Ammon's horn (tissue), 1 donor: ENCODE results near the gene RBM12.
"Not testable (repeated sequence)": the region's sequence is repeated elsewhere in the genome, so short reads cannot be mapped to it uniquely, and the experiment has no call there.

ENCODE experiments used
- DNase-seq: peaks from one replicate; pipeline ENCODE4 v3.0.0-alpha.2; 2016; ENCODE audit warnings: low spot score

The RBM12 gene

DNA sequence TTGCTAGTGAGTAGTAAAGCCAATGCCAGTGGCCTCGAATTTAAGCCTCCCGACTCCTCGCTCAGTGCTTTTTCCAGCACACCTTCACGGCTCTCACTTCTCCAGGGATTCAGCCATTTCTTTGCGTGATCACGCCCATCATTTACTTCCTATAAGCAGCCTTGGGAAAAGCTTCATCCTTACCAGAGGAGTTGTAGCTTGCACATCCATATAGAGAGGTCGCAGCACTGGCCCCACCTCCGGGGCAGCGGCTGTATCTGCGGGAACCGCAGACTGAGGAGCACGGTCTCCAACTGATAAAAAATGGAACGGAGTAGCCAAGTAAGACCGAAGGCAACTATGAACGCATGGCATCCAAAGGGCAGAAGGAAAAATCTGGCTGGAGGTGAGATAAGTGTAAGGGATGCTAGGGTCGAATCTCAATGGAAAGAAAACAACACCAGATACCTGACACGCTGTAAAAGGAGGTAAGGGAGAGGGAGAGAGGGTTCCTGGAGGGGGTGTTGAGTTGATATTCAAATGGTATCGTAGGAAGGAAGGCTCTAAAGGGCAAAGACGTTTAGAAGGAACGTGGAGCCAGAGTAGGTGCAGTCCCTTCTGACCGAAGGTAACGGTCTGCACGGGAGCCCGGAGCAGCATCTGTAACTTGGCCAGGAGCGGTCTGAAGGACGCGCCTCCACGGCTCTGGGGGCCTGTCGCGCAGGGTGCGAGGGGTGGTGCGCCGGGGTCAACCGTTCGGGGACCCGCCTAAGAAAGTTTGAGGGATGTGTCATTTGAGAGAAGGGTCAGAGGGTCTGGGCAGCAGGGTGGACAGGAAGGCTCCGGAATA lies 33.8 kb upstream of the RBM12 start:
- no peak for DNase-seq

GRCh38 chr20:35697696-35698297 lies 33.1 kb upstream of the RBM12 start:
- no peak for DNase-seq

DNA sequence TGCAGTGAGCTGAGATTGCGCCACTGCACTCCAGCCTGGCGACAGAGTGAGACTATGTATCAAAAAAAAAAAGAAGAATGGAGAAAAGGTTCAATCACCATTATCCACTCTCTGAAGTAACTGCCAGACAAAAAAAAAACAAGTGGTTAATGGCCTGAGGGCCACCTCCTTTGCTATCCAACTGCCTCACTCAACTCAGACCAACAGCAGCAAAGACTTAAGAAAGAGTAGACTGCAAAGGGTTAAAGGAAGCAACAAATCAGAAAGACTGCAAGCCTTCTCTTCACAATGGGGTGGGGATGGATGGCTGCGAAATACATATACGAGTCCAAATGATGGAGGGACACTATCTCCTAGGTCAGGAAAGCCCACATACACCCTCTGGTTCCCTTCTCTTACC lies 31.3 kb upstream of the RBM12 start:
- no peak for DNase-seq

- DNase-seq = no peak
Observed at GRCh38 chr20:35695245-35695749, 30.6 kb upstream of the RBM12 start.

DNA sequence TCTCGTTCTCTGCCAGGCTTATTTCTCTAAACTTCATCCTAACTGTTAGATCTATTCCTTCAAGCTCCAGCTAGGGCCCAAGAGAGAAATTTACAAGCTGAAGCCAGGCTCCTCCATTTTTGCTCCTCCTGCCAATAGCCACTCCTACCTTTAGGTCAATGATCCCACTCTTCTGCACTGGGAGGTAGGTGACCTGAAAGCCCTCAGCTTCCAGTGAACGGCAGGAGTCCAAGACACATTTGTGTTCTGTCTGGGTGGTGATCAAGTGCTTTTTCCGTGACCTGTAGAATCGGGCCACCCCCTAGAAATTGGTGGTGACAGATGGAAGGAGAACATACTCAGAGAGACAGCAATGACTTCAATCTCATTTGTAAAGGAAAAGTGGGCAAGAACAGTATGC lies 25.6 kb upstream of the RBM12 start:
- no peak for DNase-seq

- DNase-seq = not testable (repeated sequence)
Observed at GRCh38 chr20:35686872-35687271, 22.2 kb upstream of the RBM12 start.

DNA sequence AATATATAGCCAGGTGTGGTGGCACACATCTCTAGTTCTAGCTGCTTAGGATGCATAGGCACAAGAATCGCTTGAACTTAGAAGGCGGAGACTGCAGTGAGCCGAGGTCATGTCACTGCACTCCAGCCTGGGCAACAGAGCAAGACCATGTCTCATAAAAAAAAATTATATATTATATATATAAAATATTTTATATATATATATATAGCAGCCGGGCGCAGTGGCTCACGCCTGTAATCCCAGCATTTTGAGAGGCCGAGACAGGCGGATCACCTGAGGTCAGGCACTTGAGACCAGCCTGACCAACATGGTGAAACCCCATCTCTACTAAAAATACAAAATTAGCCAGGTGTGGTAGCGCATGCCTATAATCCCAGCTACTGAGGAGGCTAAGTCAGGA lies 20.7 kb upstream of the RBM12 start:
- not testable (repeated sequence) for DNase-seq

- DNase-seq = no peak
Observed at GRCh38 chr20:35681960-35682359, 17.3 kb upstream of the RBM12 start.

GRCh38 chr20:35680452-35681183 lies 15.9 kb upstream of the RBM12 start:
- no peak for DNase-seq

- no peak for DNase-seq
Observed at GRCh38 chr20:35674921-35675320, 10.2 kb upstream of the RBM12 start.

DNA sequence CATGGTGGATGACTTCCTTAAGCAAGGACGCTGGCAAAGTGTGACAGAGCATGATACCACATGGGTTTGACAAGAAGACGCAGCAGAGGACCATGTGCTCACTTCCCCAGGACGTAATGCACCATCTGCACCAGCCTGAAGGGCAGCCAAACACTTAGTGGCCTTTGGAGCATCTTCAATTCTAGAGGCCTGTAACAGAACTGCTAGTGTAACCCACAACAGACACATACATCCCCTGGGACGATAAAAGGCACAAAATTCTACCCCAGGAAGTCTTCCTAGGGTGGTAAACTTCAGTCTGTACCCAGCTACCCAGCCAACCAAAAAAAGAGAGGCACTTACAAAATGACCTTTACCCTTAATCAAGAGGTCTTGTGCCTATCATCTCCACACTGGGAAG lies 9.2 kb upstream of the RBM12 start:
- no peak for DNase-seq

- no peak for DNase-seq
Observed at GRCh38 chr20:35669681-35670080, 5.0 kb upstream of the RBM12 start.

DNA sequence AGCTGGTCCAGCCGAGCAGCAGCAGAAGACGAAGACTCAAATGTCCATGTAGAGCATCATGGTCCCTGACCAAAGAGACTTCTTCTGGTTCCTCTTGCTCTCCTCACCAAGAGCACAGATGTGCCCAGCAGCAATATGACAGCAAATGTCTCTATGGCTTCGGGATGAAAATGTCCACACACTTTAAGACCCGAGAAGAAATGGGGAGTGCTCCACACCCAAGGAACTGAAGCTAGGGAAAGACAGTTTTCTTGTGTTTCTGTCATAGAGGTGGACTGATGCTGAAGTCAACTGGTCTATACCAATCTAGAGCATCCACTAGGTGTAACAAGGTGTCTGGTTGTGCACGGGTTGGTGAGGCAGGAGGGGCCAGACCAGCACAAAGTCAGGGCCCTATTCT lies 4.5 kb upstream of the RBM12 start:
- no peak for DNase-seq

GRCh38 chr20:35665949-35666288 lies 1.2 kb upstream of the RBM12 start:
- DNase-seq = no peak

- peak; percentile 56 for DNase-seq
Observed at GRCh38 chr20:35663516-35664465, 909 bp downstream of the RBM12 start.

DNA sequence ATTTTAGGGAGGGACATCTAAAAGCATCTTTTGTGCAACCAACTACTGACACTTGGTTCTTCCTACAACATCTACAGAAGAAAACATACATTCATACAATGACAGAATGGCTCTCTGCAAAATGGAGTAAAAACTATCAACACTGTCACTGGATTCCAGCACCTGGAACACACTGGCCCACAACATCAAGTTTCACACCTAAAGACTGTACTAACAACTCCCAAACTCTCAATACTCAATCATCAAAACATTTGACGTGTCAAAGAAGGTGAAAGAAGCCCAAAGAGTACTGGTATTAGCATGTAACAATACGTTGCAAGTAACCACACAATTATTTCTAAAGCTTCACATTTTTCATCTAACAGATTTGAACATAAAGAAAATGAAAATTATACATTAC lies 2.1 kb downstream of the RBM12 start:
- no peak for DNase-seq

GRCh38 chr20:35661908-35662307 lies 2.8 kb downstream of the RBM12 start:
- DNase-seq = no peak

GRCh38 chr20:35661053-35661452 lies 3.6 kb downstream of the RBM12 start:
- no peak for DNase-seq

- DNase-seq = no peak
Observed at GRCh38 chr20:35660122-35660937, 4.4 kb downstream of the RBM12 start.

GRCh38 chr20:35657271-35657670 lies 7.4 kb downstream of the RBM12 start:
- DNase-seq = no peak

- no peak for DNase-seq
Observed at GRCh38 chr20:35654415-35654814, 10.3 kb downstream of the RBM12 start.
